ENCODE results near the gene RASSF5. TPM values are rescaled to one million over a fixed set of nuclear protein-coding genes. Genes with fewer than 3 reads are reported as not detected.

Gene RASSF5
- total and polyA plus RNA-seq, 2 experiments from 2014 or later: 0.48 to 4.4 TPM

- Mint-ChIP-seq H3K27me3 (ENCODE audit: insufficient read depth, low read depth, poor library complexity) (peaks cover 5% of the 10 kb centered on the region), H3K27ac (peak overlapping the region; percentile 91), H3K4me3 (peak overlapping the region; percentile 81), H3K9me3 (no peaks in the 10 kb centered on the region; the same call in 2 of the 3 replicates), H3K36me3 (ENCODE audit: low read depth) (no peaks in the 10 kb centered on the region; the same call in 2 of the 3 replicates), H3K4me1 (peaks cover 28% of the 10 kb centered on the region)
- Histone ChIP-seq H3K4me3 (peak overlapping the region; percentile 90), H3K27ac (ENCODE audit: low read depth) (peak overlapping the region; percentile 52; the same call in 1 of the 2 replicates), H3K79me2 (replicated peaks; ENCODE audit: insufficient read depth) (no peaks in the 10 kb centered on the region), H2AFZ (peak overlapping the region; percentile 98), H3K4me1 (ENCODE audit: insufficient read depth) (peaks cover 24% of the 10 kb centered on the region), H3K27me3 (ENCODE audit: insufficient read depth) (peaks cover 21% of the 10 kb centered on the region), H3K36me3 (ENCODE audit: insufficient read depth) (no peaks in the 10 kb centered on the region), H3K9me2 (ENCODE audit: insufficient read depth) (no peaks in the 10 kb centered on the region), H3F3A (replicated peaks; ENCODE audit: low read depth) (peaks cover 10% of the 10 kb centered on the region), H4K20me1 (replicated peaks; ENCODE audit: insufficient read depth) (no peaks in the 10 kb centered on the region), H3K4me2 (peak overlapping the region; percentile 99)
- peak; percentile 95 for DNase-seq (ENCODE audit: low spot score)
- peak; percentile 88 for TF ChIP-seq CTCF (conservative IDR thresholded peaks at IDR 0.05; ENCODE audit: low read depth in 2 of 2)
- no peak for TF ChIP-seq POLR2AphosphoS5 (IDR thresholded peaks at IDR 0.05; ENCODE audit: low read depth)
- TF ChIP-seq ZNF114 (CRISPR knock-in tag; IDR thresholded peaks at IDR 0.05): no peak
- no peak for TF ChIP-seq REST (IDR thresholded peaks at IDR 0.05; ENCODE audit: unreplicated experiment)
- TF ChIP-seq EZH2 (IDR thresholded peaks at IDR 0.05; ENCODE audit: low read depth, unreplicated experiment): peak; percentile 21
- TF ChIP-seq NANOG (IDR thresholded peaks at IDR 0.05; ENCODE audit: borderline replicate concordance): no peak
- no peak for TF ChIP-seq ETS1 (IDR thresholded peaks at IDR 0.05)
- ATAC-seq: peak; percentile 30
These were observed 127.2 kb downstream of the RASSF5 start for GRCh38 chr1:206634365-206635079.
